MCF 10A (cell line): ENCODE measurements around the gene MKLN1. TPM values are rescaled to one million over a fixed set of nuclear protein-coding genes. Genes with fewer than 3 reads are reported as not detected.
"Not testable (repeated sequence)": the region's sequence is repeated elsewhere in the genome, so short reads cannot be mapped to it uniquely, and the experiment has no call there.

Source experiments
- BruUV-seq: library from RNA; stranded (reverse); fragments of 400-500 nt; replicated peaks from 2 replicates; lab custom pipeline; 2021; lab: Mats Ljungman, UMichigan
- CTCF ChIA-PET: fragments of 300-600 bp; sonication (Branson Sonifier 250); formaldehyde crosslinking; extraction: SDS; loops from one replicate; lab custom pipeline; 2021; ENCODE audit warnings: antibody characterized with exemption, inconsistent platforms; lab: Yijun Ruan, JAX
- POLR2A ChIA-PET: fragments of 300-600, 350-650 bp; sonication (Branson Sonifier 250); formaldehyde crosslinking; extraction: SDS; loops from one replicate; lab custom pipeline; 2020; ENCODE audit warnings: antibody characterized with exemption, inconsistent platforms; lab: Yijun Ruan, JAX
- DNase-seq: peaks from one replicate; pipeline ENCODE4 v3.0.0-alpha.2; 2018; ENCODE audit not compliant: unreplicated experiment
- H3K27ac Mint-ChIP-seq: one replicate; pipeline ENCODE4 v1.8.0; 2022; ENCODE audit warnings: mild to moderate bottlenecking, low read depth, mixed read lengths; ENCODE audit not compliant: unreplicated experiment
- H3K27me3 Mint-ChIP-seq: one replicate; pipeline ENCODE4 v1.8.0; 2022; ENCODE audit warnings: mixed read lengths; ENCODE audit not compliant: insufficient read depth, unreplicated experiment
- H3K36me3 Mint-ChIP-seq: one replicate; pipeline ENCODE4 v1.8.0; 2022; ENCODE audit warnings: mild to moderate bottlenecking, moderate library complexity, mixed read lengths; ENCODE audit not compliant: insufficient read depth, unreplicated experiment
- H3K4me1 Mint-ChIP-seq: one replicate; pipeline ENCODE4 v1.8.0; 2022; ENCODE audit warnings: mixed read lengths; ENCODE audit not compliant: insufficient read depth, unreplicated experiment
- H3K4me3 Mint-ChIP-seq: one replicate; pipeline ENCODE4 v1.8.0; 2022; ENCODE audit warnings: mild to moderate bottlenecking, moderate library complexity, mixed read lengths; ENCODE audit not compliant: unreplicated experiment
- H3K9me3 Mint-ChIP-seq: one replicate; pipeline ENCODE4 v1.8.0; 2022; ENCODE audit warnings: mixed read lengths; ENCODE audit not compliant: unreplicated experiment
- CTCF ChIP-seq: fragments of 200-600 bp; IDR thresholded peaks from one replicate; pipeline ENCODE4 v1.8.0; 2022; ENCODE audit warnings: antibody characterized with exemption, mild to moderate bottlenecking; ENCODE audit not compliant: unreplicated experiment
- intact Hi-C: fragments of 100-400 bp; cut with micrococcal nuclease; formaldehyde crosslinking; loops from 2 replicates; pipeline ENCODE4 v1.14.1; 2022
- total RNA-seq: library from RNA; stranded (reverse); gene quantifications from 2 replicates; pipeline ENCODE4 v1.2.3, GENCODE V29; 2022

MKLN1 gene
- total RNA-seq, 1 experiment from 2014 or later = 35.6 TPM

GRCh38 chr7:131455546-131455945 is 127.9 kb downstream of the MKLN1 start:
- POLR2A ChIA-PET = no interaction called here
- BruUV-seq = no TSS peak
- CTCF ChIA-PET = interaction anchor here (0.7 to 0.9 kb wide), 2 partner anchors 13 to 151 kb away, joined by 3 read pairs; no protein-coding TSS in a partner anchor
- no peak overlapping the region for H3K27ac Mint-ChIP-seq
- intact Hi-C loops = no loop called here
- no peaks in the 10 kb centered on the region for H3K27me3 Mint-ChIP-seq
- TF ChIP-seq CTCF = no peak
- no peak overlapping the region for H3K4me3 Mint-ChIP-seq
- no peak for DNase-seq
- H3K4me1 Mint-ChIP-seq = peaks cover 13% of the 10 kb centered on the region
- peaks cover 31% of the 10 kb centered on the region for H3K36me3 Mint-ChIP-seq
- peaks cover 13% of the 10 kb centered on the region for H3K9me3 Mint-ChIP-seq

GRCh38 chr7:131456338-131456737 is 128.7 kb downstream of the MKLN1 start:
- ChIA-PET CTCF (no interaction called here), POLR2A (no interaction called here)
- H3K27ac Mint-ChIP-seq = no peak overlapping the region
- peaks cover 13% of the 10 kb centered on the region for H3K9me3 Mint-ChIP-seq
- H3K36me3 Mint-ChIP-seq = peaks cover 31% of the 10 kb centered on the region
- no TSS peak for BruUV-seq
- no peak overlapping the region for H3K4me3 Mint-ChIP-seq
- no peaks in the 10 kb centered on the region for H3K27me3 Mint-ChIP-seq
- TF ChIP-seq CTCF = no peak
- intact Hi-C loops = no loop called here
- H3K4me1 Mint-ChIP-seq = peaks cover 13% of the 10 kb centered on the region
- DNase-seq = no peak

GRCh38 chr7:131459256-131459655 is 131.6 kb downstream of the MKLN1 start:
- TF ChIP-seq CTCF = no peak
- peaks cover 13% of the 10 kb centered on the region for H3K9me3 Mint-ChIP-seq
- intact Hi-C loops = no loop called here
- POLR2A ChIA-PET = no interaction called here
- H3K27me3 Mint-ChIP-seq = no peaks in the 10 kb centered on the region
- DNase-seq = no peak
- H3K27ac Mint-ChIP-seq = no peak overlapping the region
- peaks cover 49% of the 10 kb centered on the region for H3K36me3 Mint-ChIP-seq
- no TSS peak for BruUV-seq
- peaks cover 13% of the 10 kb centered on the region for H3K4me1 Mint-ChIP-seq
- H3K4me3 Mint-ChIP-seq = no peak overlapping the region
- CTCF ChIA-PET = no interaction called here

DNA sequence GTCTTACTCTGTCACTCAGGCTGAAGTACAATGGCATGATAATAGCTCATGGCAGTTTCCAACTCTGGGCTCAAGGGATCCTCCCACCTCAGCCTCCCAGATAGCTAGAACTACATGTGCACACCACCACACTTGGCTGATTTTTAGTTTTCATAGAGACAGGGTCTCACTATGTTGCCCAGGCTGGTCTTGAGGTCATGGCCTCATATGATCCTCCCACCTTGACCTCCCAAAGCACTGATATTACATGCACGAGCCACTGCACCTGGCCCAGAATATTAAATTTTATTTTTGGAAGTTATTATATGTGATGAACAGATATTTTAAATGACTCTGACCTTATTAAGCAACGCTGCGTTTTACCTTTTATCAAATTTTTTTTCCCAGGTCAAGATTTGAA is 134.4 kb downstream of the MKLN1 start:
- H3K9me3 Mint-ChIP-seq = peaks cover 12% of the 10 kb centered on the region
- intact Hi-C loops = no loop called here
- ChIA-PET POLR2A (interaction anchor here (0.7 to 1.0 kb wide), 2 partner anchors 9 to 28 kb away, joined by 3 to 4 read pairs; no protein-coding TSS in a partner anchor), CTCF (no interaction called here)
- DNase-seq = no peak
- H3K27me3 Mint-ChIP-seq = no peaks in the 10 kb centered on the region
- H3K27ac Mint-ChIP-seq = no peak overlapping the region
- BruUV-seq = no TSS peak
- no peak overlapping the region for H3K4me3 Mint-ChIP-seq
- TF ChIP-seq CTCF = no peak
- peaks cover 51% of the 10 kb centered on the region for H3K36me3 Mint-ChIP-seq
- H3K4me1 Mint-ChIP-seq = peaks cover 13% of the 10 kb centered on the region

- H3K4me3 Mint-ChIP-seq, intact Hi-C loops, H3K27ac Mint-ChIP-seq, CTCF ChIA-PET, H3K4me1 Mint-ChIP-seq, H3K27me3 Mint-ChIP-seq, H3K9me3 Mint-ChIP-seq, DNase-seq, BruUV-seq: not testable (repeated sequence)
- POLR2A ChIA-PET = interaction anchor here (0.7 kb wide), 1 partner anchor 28 kb away, joined by 3 read pairs; no protein-coding TSS in a partner anchor
- H3K36me3 Mint-ChIP-seq = peaks cover 51% of the 10 kb centered on the region
These were observed 135.0 kb downstream of the MKLN1 start for GRCh38 chr7:131462715-131463114.
